Right lobe of liver (tissue), 4 donors: Measurements from ENCODE around the gene LGMN.
"Not testable (repeated sequence)": the region's sequence is repeated elsewhere in the genome, so short reads cannot be mapped to it uniquely, and the experiment has no call there.

Experiments
- CTCF ChIP-seq, 4 donors: fragments of 200-600 bp in 3 of 4; fragments of 450-650 bp in 1 of 4; IDR thresholded peaks; one replicate each; pipeline versions ENCODE4 v1.5.1 to v1.8.0; 2016 to 2022; ENCODE audit warnings: antibody characterized with exemption in 4 of 4, mild to moderate bottlenecking in 2 of 4
- POLR2A ChIP-seq: fragments of 450-650 bp; IDR thresholded peaks from one replicate; pipeline ENCODE4 v1.6.1; 2017; ENCODE audit warnings: antibody characterized with exemption, mild to moderate bottlenecking
- donor health status: DM: no; HTN: no; CAD: no.
- donor health status: DM: no; HTN: no; CAD: no.
- donor health status: DM: no; HTN: yes; CAD: no.

GRCh38 chr14:92775292-92775691 lies 26.9 kb upstream of the LGMN start:
- TF ChIP-seq POLR2A; CTCF (IDR thresholded peaks at IDR 0.05): not testable (repeated sequence)
